ENCODE data around the gene POLDIP3.

DNA sequence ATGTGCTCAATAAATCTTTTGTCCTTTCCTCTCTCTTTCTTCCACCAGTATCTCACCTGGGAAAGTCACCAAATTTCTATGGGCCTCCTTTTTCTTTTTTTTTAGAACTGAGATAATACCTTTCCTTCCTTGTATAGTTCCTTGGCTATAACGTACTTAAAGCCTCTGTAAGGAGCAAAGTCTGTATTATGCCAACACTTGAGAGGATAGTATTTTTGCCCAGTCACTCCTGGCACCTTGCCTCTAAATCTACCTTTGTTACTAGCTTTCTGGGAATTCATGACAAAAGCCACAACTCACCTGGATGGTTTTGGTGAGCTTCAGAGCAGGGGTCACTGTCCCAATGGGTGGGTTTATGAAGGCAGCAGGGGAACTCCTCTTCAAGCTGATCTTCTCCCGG is 12.2 kb downstream of the POLDIP3 start:
- TF ChIP-seq CTCF (conservative IDR thresholded peaks at IDR 0.05) = no peak
- TF ChIP-seq ZFX (IDR thresholded peaks at IDR 0.05) = no peak

Measured in C4-2B (cell line).